HepG2 (cell line): ENCODE measurements around the gene VDAC1. TPM values are rescaled to one million over a fixed set of nuclear protein-coding genes. Genes with fewer than 3 reads are reported as not detected.
A peak's percentile ranks its signal among the peaks of the same experiment; 100 is the strongest.

Source experiments
- ATAC-seq: fragments of 200-7000 bp; cut with Tn5 transposase; 3 replicates; pipeline ENCODE4 v1.9.1; 2020; ENCODE audit warnings: mild to moderate bottlenecking, moderate library complexity
- BruUV-seq: library from RNA; stranded (reverse); fragments of 400-500 nt; replicated peaks from 2 replicates; lab custom pipeline; 2021; lab: Mats Ljungman, UMichigan
- CTCF ChIA-PET: fragments of 300-600 bp; formaldehyde crosslinking; extraction: SDS; loops from one replicate; lab custom pipeline; 2021; ENCODE audit warnings: low total read pairs, inconsistent platforms, low intra/inter-chr PET ratio; lab: Yijun Ruan, JAX
- POLR2A ChIA-PET: fragments of 350-600 bp; sonication (Branson Sonifier 250); formaldehyde crosslinking; loops from one replicate; lab custom pipeline; 2020; ENCODE audit warnings: antibody characterized with exemption, inconsistent platforms; lab: Yijun Ruan, JAX
- DNase-seq: peaks from one replicate; pipeline ENCODE4 v3.0.0-alpha.2; 2015; ENCODE audit warnings: low spot score
- FAIRE-seq: peaks from 3 replicates; lab custom pipeline; 2011; peaks lifted over from hg19 to GRCh38; lab: Jason Lieb, UNC
- H2AFZ ChIP-seq: one replicate; pipeline ENCODE4 v1.6.1; 2011; ENCODE audit warnings: low read length, inconsistent platforms
- H3K27ac ChIP-seq: fragments of 300-600 bp; 3 replicates; pipeline ENCODE4 v1.8.0; 2011; ENCODE audit warnings: mixed run types, mild to moderate bottlenecking, mixed read lengths, low read length, inconsistent platforms; ENCODE audit not compliant: insufficient read depth; ENCODE audit errors: extremely low read length
- H3K27me3 ChIP-seq, 2 experiments: fragments of 200-600 bp in 1 of 2; 2 replicates in 1 of 2; 3 replicates in 1 of 2; pipeline versions ENCODE4 v1.6.0 to v1.8.0; 2011; ENCODE audit warnings: low read length in 2 of 2, mild to moderate bottlenecking in 2 of 2, moderate library complexity in 2 of 2, inconsistent platforms in 1 of 2; ENCODE audit not compliant: insufficient read depth in 2 of 2, control insufficient read depth in 1 of 2
- H3K36me3 ChIP-seq, 2 experiments: fragments of 200-600 bp in 1 of 2; replicated peaks in 1 of 2; 2 replicates in 1 of 2; 3 replicates in 1 of 2; pipeline versions ENCODE4 v1.5.1 to v1.8.0; 2011; ENCODE audit warnings: low read length in 2 of 2, inconsistent platforms in 1 of 2; ENCODE audit not compliant: insufficient read depth in 2 of 2, control insufficient read depth in 1 of 2
- H3K4me1 ChIP-seq: 2 replicates; pipeline ENCODE4 v1.5.1; 2012; ENCODE audit warnings: low read length, inconsistent platforms; ENCODE audit not compliant: insufficient read depth
- H3K4me2 ChIP-seq: 2 replicates; pipeline ENCODE4 v1.6.0; 2011; ENCODE audit warnings: low read depth, low read length, inconsistent platforms
- H3K4me3 ChIP-seq, 3 experiments: fragments of 200-600 bp in 1 of 3; sonication (generic), shearing (Covaris generic) in 1 of 3; replicated peaks in 1 of 3; 2 replicates each; pipeline ENCODE4 v1.5.1; 2011 to 2016; ENCODE audit warnings: low read length in 3 of 3, inconsistent platforms in 2 of 3, low read depth in 2 of 3, mild to moderate bottlenecking in 2 of 3, control low read depth in 1 of 3, mixed read lengths in 1 of 3; ENCODE audit not compliant: insufficient read depth in 1 of 3
- H3K79me2 ChIP-seq: one replicate; pipeline ENCODE4 v1.6.1; 2011; ENCODE audit warnings: low read length, inconsistent platforms; ENCODE audit not compliant: insufficient read depth
- H3K9ac ChIP-seq: 2 replicates; pipeline ENCODE4 v1.6.0; 2011; ENCODE audit warnings: mild to moderate bottlenecking, low read depth, low read length, inconsistent platforms; ENCODE audit not compliant: insufficient read depth
- H3K9me3 ChIP-seq: 2 replicates; pipeline ENCODE4 v1.5.1; 2012; ENCODE audit warnings: mild to moderate bottlenecking, low read length
- H4K20me1 ChIP-seq: 2 replicates; pipeline ENCODE4 v1.6.0; 2011; ENCODE audit warnings: inconsistent platforms, mild to moderate bottlenecking, low read length, moderate library complexity; ENCODE audit not compliant: insufficient read depth
- CEBPG ChIP-seq: IDR thresholded peaks from 2 replicates; pipeline ENCODE4 v1.6.1; 2016
- DR1 ChIP-seq: sonication (generic); formaldehyde crosslinking; IDR thresholded peaks from 2 replicates; pipeline ENCODE4 v1.8.0; 2021; ENCODE audit warnings: mild to moderate bottlenecking, missing genetic modification reagents, inconsistent platforms
- ETV6 ChIP-seq: sonication (generic); formaldehyde crosslinking; conservative IDR thresholded peaks from 2 replicates; pipeline ENCODE4 v1.4.0; 2020; ENCODE audit warnings: missing genetic modification reagents
- MAF1 ChIP-seq: sonication (generic); formaldehyde crosslinking; IDR thresholded peaks from 2 replicates; pipeline ENCODE4 v1.5.0; 2020; ENCODE audit warnings: missing genetic modification reagents, borderline replicate concordance
- MAFK ChIP-seq, 2 experiments: IDR thresholded peaks in 1 of 2; conservative IDR thresholded peaks in 1 of 2; 2 replicates each; pipeline ENCODE4 v1.6.1; 2011; ENCODE audit warnings: improper control_type of control experiment in 2 of 2, low read length in 2 of 2
- RFXAP ChIP-seq: sonication (generic); formaldehyde crosslinking; IDR thresholded peaks from 2 replicates; pipeline ENCODE4 v1.4.0; 2020; ENCODE audit warnings: missing genetic modification reagents, borderline replicate concordance
- RXRA ChIP-seq: sonication (generic); formaldehyde crosslinking; IDR thresholded peaks from 2 replicates; pipeline ENCODE4 v1.5.1; 2020; ENCODE audit warnings: missing genetic modification reagents
- SIN3A ChIP-seq: IDR thresholded peaks from 2 replicates; pipeline ENCODE4 v1.6.1; 2011; ENCODE audit warnings: low read depth, mild to moderate bottlenecking, control low read depth, low read length, borderline replicate concordance
- TIGD3 ChIP-seq: sonication (generic); formaldehyde crosslinking; IDR thresholded peaks from 2 replicates; pipeline ENCODE4 v1.5.1; 2020; ENCODE audit warnings: mild to moderate bottlenecking, missing genetic modification reagents, borderline replicate concordance
- ZNF20 ChIP-seq: sonication (generic); formaldehyde crosslinking; IDR thresholded peaks from 2 replicates; pipeline ENCODE4 v1.4.0; 2020; ENCODE audit warnings: mild to moderate bottlenecking, moderate library complexity, missing genetic modification reagents
- ZNF224 ChIP-seq: sonication (generic); formaldehyde crosslinking; IDR thresholded peaks from 2 replicates; pipeline ENCODE4 v1.5.0; 2020; ENCODE audit warnings: mild to moderate bottlenecking, missing genetic modification reagents
- ZNF274 ChIP-seq: sonication (generic); formaldehyde crosslinking; IDR thresholded peaks from 2 replicates; pipeline ENCODE4 v1.5.1; 2020; ENCODE audit warnings: mild to moderate bottlenecking, missing genetic modification reagents
- ZNF597 ChIP-seq: sonication (generic); formaldehyde crosslinking; IDR thresholded peaks from 2 replicates; pipeline ENCODE4 v1.5.0; 2020; ENCODE audit warnings: missing genetic modification reagents
- ZNF761 ChIP-seq: sonication (generic); formaldehyde crosslinking; conservative IDR thresholded peaks from 2 replicates; pipeline ENCODE4 v1.4.0; 2020; ENCODE audit warnings: mild to moderate bottlenecking, missing genetic modification reagents
- ZSCAN5A ChIP-seq: sonication (generic); formaldehyde crosslinking; IDR thresholded peaks from 2 replicates; pipeline ENCODE4 v1.8.0; 2022; ENCODE audit warnings: mild to moderate bottlenecking, missing genetic modification reagents, borderline replicate concordance
- WGBS: methylation state at CpG from one replicate; pipeline ENCODE4 v1.1.6; 2017; ENCODE audit warnings: low lambda C conversion rate; 5-methylcytosine and 5-hydroxymethylcytosine counted together
- in situ Hi-C: cut with HindIII; loops from 2 replicates; pipeline ENCODE4 v1.10.0; 2017; ENCODE audit warnings: low pct_unique_long_range_greater_than_20kb; ENCODE audit not compliant: extremely low pct_ligation_motif_present
- intact Hi-C: fragments of 100-400 bp; cut with micrococcal nuclease; formaldehyde crosslinking; loops from one replicate; pipeline ENCODE4 v1.10.0; 2022; ENCODE audit not compliant: unreplicated experiment
- polyA plus RNA-seq, 8 experiments: library from polyadenylated mRNA; depleted of rRNA in 3 of 8; stranded (reverse) in 7 of 8; unstranded in 1 of 8; fragments of >200 nt; fragmentation: Illumina TruSeq in 4 of 8; extraction: Trizol in 4 of 8; gene quantifications; 2 replicates each; pipeline versions ENCODE4 v1.2.1 to v1.2.3, GENCODE V29; 2011 to 2016; ENCODE audit warnings: low read depth in 4 of 8, missing spikeins in 1 of 8, mixed read lengths in 1 of 8; ENCODE audit not compliant: insufficient read depth in 1 of 8
- total RNA-seq, 5 experiments: library from RNA; depleted of rRNA; stranded (reverse); fragments of >200 nt; fragmentation: Illumina TruSeq; extraction: Trizol; gene quantifications; 2 replicates each; pipeline ENCODE4 v1.2.3, GENCODE V29; 2016; ENCODE audit warnings: low read depth in 1 of 5

The VDAC1 gene
- total and polyA plus RNA-seq, 2 of the 13 experiments (the other 11 are each of a cell fraction or from before 2014, with no cell fraction given) = 112 to 380 TPM

- TF ChIP-seq MAFK (conservative IDR thresholded peaks at IDR 0.05 in 1 of 2, IDR thresholded peaks at IDR 0.05 in 1 of 2; ENCODE audit: low read length in 2 of 2) (peak; percentile 20 to 45; a peak in 2 of 4 replicates), TIGD3 (CRISPR knock-in tag) (no peak), ZNF597 (CRISPR knock-in tag) (no peak)
- Histone ChIP-seq H3K9me3 (no peaks in the 10 kb centered on the region), H4K20me1 (peaks cover 62% of the 10 kb centered on the region), H3K36me3 (peaks cover 23 to 57% of the 10 kb centered on the region in 2 experiments; a peak in 4 of 5 replicates), H3K27me3 (no peaks in the 10 kb centered on the region), H3K79me2 (peaks cover 84% of the 10 kb centered on the region), H2AFZ (no peak overlapping the region), H3K27ac (no peak overlapping the region), H3K4me1 (peaks cover 39% of the 10 kb centered on the region), H3K4me2 (no peak overlapping the region), H3K9ac (no peak overlapping the region), H3K4me3 (no peak overlapping the region)
- ATAC-seq (no peak), DNase-seq (no peak), FAIRE-seq (no peak)
- in situ Hi-C loops = no loop called here
- intact Hi-C loops = no loop called here
- no TSS peak for BruUV-seq
- 97% methylated on average over 5 of the region's 5 CpGs for WGBS
- ChIA-PET CTCF (no interaction called here), POLR2A (interaction anchor here (2.0 kb wide), 1 partner anchor 14 kb away, joined by 4 read pairs; no protein-coding TSS in a partner anchor)
Measured at GRCh38 chr5:133991171-133991910, 13.4 kb downstream of the VDAC1 start.

GRCh38 chr5:133990396-133990795 is 14.4 kb downstream of the VDAC1 start:
- BruUV-seq = TSS peak; percentile 18
- H3K79me2 ChIP-seq = peaks cover 82% of the 10 kb centered on the region
- TF ChIP-seq CEBPG (CRISPR knock-in tag) = no peak
- TF ChIP-seq MAF1 = no peak
- TF ChIP-seq ZSCAN5A (CRISPR knock-in tag) = no peak
- TF ChIP-seq DR1 = no peak
- TF ChIP-seq ZNF20 (CRISPR knock-in tag) = no peak
- TF ChIP-seq ZNF274 (CRISPR knock-in tag) = no peak
- no peak for TF ChIP-seq ZNF224 (CRISPR knock-in tag)
- no peak for TF ChIP-seq RFXAP (CRISPR knock-in tag)
- TF ChIP-seq ETV6 = no peak
- no peak for TF ChIP-seq RXRA
- TF ChIP-seq ZNF761 (CRISPR knock-in tag) = no peak
- TF ChIP-seq SIN3A = no peak

More at GRCh38 chr5:133990396-133990795, 14.4 kb downstream of the VDAC1 start:
- ChIA-PET POLR2A (no interaction called here), CTCF (no interaction called here)
- ATAC-seq (no peak), DNase-seq (no peak), FAIRE-seq (no peak)
- H3K4me2 ChIP-seq = no peak overlapping the region
- in situ Hi-C loops = no loop called here
- intact Hi-C loops = no loop called here
- no peaks in the 10 kb centered on the region for H3K27me3 ChIP-seq
- H2AFZ ChIP-seq = no peak overlapping the region
- H3K36me3 ChIP-seq = peaks cover 27 to 66% of the 10 kb centered on the region in 2 experiments; a peak in 4 of 5 replicates
- H3K9me3 ChIP-seq = no peaks in the 10 kb centered on the region
- 96% methylated on average over 6 of the region's 6 CpGs for WGBS
- no peak overlapping the region for H3K9ac ChIP-seq
- H4K20me1 ChIP-seq = peaks cover 56% of the 10 kb centered on the region
- no peak overlapping the region for H3K27ac ChIP-seq
- H3K4me3 ChIP-seq = no peak overlapping the region
- peaks cover 30% of the 10 kb centered on the region for H3K4me1 ChIP-seq
